Neural cell (in vitro differentiated cells): ENCODE measurements around the gene CDH8.

Experiments
- CTCF ChIP-seq: fragments of 450-650 bp; IDR thresholded peaks from 2 replicates; pipeline ENCODE4 v1.5.1; 2014; ENCODE audit warnings: antibody characterized with exemption, mild to moderate bottlenecking, moderate library complexity; ENCODE audit not compliant: poor library complexity, severe bottlenecking
- EZH2 ChIP-seq: fragments of 200-600, 300-800 bp; shearing (Covaris generic), sonication (generic); IDR thresholded peaks from 2 replicates; pipeline ENCODE4 v1.6.1; 2014; ENCODE audit warnings: antibody characterized with exemption, low read length, borderline replicate concordance, mild to moderate bottlenecking; ENCODE audit not compliant: insufficient read depth, poor library complexity, severe bottlenecking
- POLR2AphosphoS5 ChIP-seq: IDR thresholded peaks from 2 replicates; pipeline ENCODE4 v1.6.1; 2012
- REST ChIP-seq: IDR thresholded peaks from 2 replicates; pipeline ENCODE4 v1.6.1; 2012; ENCODE audit warnings: borderline replicate concordance

GRCh38 chr16:61862221-61863155 lies 173.8 kb downstream of the CDH8 start:
- TF ChIP-seq REST (no peak), EZH2 (no peak), CTCF (no peak), POLR2AphosphoS5 (no peak)
